KMS-11 (cell line): ENCODE data around the gene CFAP97D2.
"Not testable (repeated sequence)": the region's sequence is repeated elsewhere in the genome, so short reads cannot be mapped to it uniquely, and the experiment has no call there.

Experiments
- H2AFZ ChIP-seq: fragments of 200-600 bp; sonication (generic); 2 replicates; pipeline ENCODE4 v1.6.1; 2016; ENCODE audit warnings: antibody characterized with exemption, mixed run types, low read depth
- H3K27ac ChIP-seq: fragments of 200-600 bp; sonication (generic); 2 replicates; pipeline ENCODE4 v1.6.1; 2016; ENCODE audit warnings: mild to moderate bottlenecking, mixed run types
- H3K27me3 ChIP-seq: fragments of 200-600 bp; sonication (generic); 2 replicates; pipeline ENCODE4 v1.6.1; 2017; ENCODE audit warnings: mild to moderate bottlenecking, low read depth, mixed run types, moderate library complexity; ENCODE audit not compliant: insufficient read depth
- H3K36me3 ChIP-seq: fragments of 200-600 bp; sonication (generic); 2 replicates; pipeline ENCODE4 v1.6.1; 2017; ENCODE audit warnings: mild to moderate bottlenecking, mixed run types; ENCODE audit not compliant: insufficient read depth
- H3K4me1 ChIP-seq: fragments of 200-600 bp; sonication (generic); 2 replicates; pipeline ENCODE4 v1.6.1; 2016; ENCODE audit warnings: mild to moderate bottlenecking, low read depth, mixed run types; ENCODE audit not compliant: poor library complexity, severe bottlenecking
- H3K4me2 ChIP-seq: fragments of 200-600 bp; sonication (generic); 2 replicates; pipeline ENCODE4 v1.7.0; 2016; ENCODE audit warnings: mild to moderate bottlenecking, mixed run types
- H3K4me3 ChIP-seq: fragments of 200-600 bp; sonication (generic); IDR thresholded peaks from 2 replicates; pipeline ENCODE4 v1.6.1; 2017; ENCODE audit warnings: low read depth, low read length, mixed read lengths; ENCODE audit not compliant: insufficient read depth
- H3K79me2 ChIP-seq: fragments of 200-600 bp; sonication (generic); 2 replicates; pipeline ENCODE4 v1.6.1; 2016; ENCODE audit warnings: low read depth, mixed run types; ENCODE audit not compliant: insufficient read depth
- H3K9ac ChIP-seq: fragments of 200-600 bp; sonication (generic); 2 replicates; pipeline ENCODE4 v1.6.1; 2016; ENCODE audit warnings: mild to moderate bottlenecking, mixed run types
- H4K20me1 ChIP-seq: fragments of 200-600 bp; sonication (generic); 2 replicates; pipeline ENCODE4 v1.6.1; 2016; ENCODE audit warnings: mild to moderate bottlenecking, mixed run types; ENCODE audit not compliant: insufficient read depth
- CTCF ChIP-seq: fragments of 200-600 bp; sonication (generic); conservative IDR thresholded peaks from 2 replicates; pipeline ENCODE4 v1.6.1; 2017; ENCODE audit warnings: low read depth, mild to moderate bottlenecking, antibody characterized with exemption, low read length, moderate library complexity, mixed read lengths

CFAP97D2 gene

DNA sequence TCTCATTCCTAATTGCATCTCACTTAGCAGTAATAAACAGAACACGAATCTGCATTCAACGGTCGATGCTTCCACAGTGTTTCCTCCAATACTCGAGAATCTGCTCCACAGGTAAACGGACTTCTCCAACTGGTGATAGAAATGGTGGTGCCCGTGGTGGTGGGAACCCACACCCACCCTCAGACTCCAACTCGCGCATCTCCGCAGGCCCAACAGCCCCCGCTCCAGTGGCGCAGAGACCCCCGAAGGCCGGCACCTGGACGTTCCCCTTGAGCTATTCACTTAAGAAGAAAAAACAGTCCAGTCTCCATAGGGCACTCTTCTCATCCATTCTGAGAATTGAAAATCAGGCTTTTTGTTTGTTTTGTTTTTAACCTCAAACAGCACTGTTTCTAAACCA lies 32.9 kb upstream of the CFAP97D2 start:
- no peak overlapping the region for H3K9ac ChIP-seq
- H3K4me1 ChIP-seq: peaks cover 26% of the 10 kb centered on the region
- H3K27me3 ChIP-seq: no peaks in the 10 kb centered on the region
- H3K79me2 ChIP-seq: no peaks in the 10 kb centered on the region
- no peak for TF ChIP-seq CTCF
- no peak overlapping the region for H2AFZ ChIP-seq
- H3K36me3 ChIP-seq: no peaks in the 10 kb centered on the region
- no peak overlapping the region for H3K4me2 ChIP-seq
- H3K27ac ChIP-seq: no peak overlapping the region
- H4K20me1 ChIP-seq: no peaks in the 10 kb centered on the region
- H3K4me3 ChIP-seq: no peak overlapping the region

DNA sequence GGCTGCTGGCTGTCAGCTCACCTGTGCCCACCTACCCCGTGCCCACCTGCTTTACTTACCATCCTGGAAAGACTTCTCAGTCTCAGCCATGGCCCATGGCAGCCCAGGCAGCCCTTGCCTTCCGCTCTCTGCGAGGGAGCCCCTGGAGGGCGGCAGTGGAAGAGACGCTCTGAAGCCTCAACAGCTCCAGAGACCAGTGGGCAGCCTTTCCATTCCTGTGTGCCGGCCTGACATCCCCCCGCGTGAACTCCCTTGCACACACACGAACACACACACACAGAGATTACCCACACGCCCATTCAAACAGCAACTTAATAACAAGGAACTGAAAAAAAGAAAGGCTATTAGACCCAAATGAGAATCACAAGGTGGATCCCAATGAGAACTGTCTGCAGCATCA lies 32.4 kb upstream of the CFAP97D2 start:
- peaks cover 26% of the 10 kb centered on the region for H3K4me1 ChIP-seq
- H3K4me2 ChIP-seq: no peak overlapping the region
- H3K27ac ChIP-seq: no peak overlapping the region
- no peaks in the 10 kb centered on the region for H3K79me2 ChIP-seq
- H2AFZ ChIP-seq: no peak overlapping the region
- H4K20me1 ChIP-seq: no peaks in the 10 kb centered on the region
- H3K27me3 ChIP-seq: no peaks in the 10 kb centered on the region
- H3K36me3 ChIP-seq: no peaks in the 10 kb centered on the region
- H3K4me3 ChIP-seq: no peak overlapping the region
- no peak overlapping the region for H3K9ac ChIP-seq
- no peak for TF ChIP-seq CTCF

DNA sequence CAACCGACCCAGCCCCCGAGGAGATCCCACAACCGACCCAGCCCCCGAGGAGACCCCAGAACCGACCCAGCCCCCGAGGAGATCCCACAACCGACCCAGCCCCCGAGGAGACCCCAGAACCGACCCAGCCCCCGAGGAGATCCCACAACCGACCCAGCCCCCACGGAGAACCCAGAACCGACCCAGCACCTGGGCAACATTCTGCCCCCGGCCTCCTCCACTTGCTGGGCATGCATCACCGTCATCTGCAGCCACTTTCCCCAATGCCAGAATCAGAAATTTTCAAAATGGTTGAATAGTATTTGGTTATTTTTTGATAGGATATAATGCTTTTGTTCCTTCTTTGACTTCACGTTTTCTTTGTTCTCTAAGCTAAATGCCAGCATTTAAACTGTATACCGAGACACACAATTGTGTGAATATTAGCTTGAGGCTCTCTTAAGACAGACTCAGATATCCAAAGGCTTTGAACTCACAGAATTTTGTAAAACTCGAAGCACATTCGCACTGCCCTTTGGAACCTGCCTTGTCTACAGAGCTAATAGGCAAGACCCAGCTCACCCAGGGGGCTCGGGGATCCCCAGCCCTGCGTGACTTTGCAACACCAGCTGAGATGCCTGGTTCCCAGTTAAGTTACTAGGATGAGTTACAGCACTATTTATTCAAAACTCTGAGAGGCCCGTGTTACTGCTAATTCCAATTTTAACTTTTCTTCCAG lies 31.1 kb upstream of the CFAP97D2 start:
- H4K20me1 ChIP-seq: no peaks in the 10 kb centered on the region
- H3K36me3 ChIP-seq: no peaks in the 10 kb centered on the region
- no peak overlapping the region for H3K4me3 ChIP-seq
- peak overlapping the region; percentile 73 for H3K4me2 ChIP-seq
- H3K9ac ChIP-seq: peak overlapping the region; percentile 47
- no peaks in the 10 kb centered on the region for H3K27me3 ChIP-seq
- H2AFZ ChIP-seq: peak overlapping the region; percentile 65; the same call in 1 of the 2 replicates
- no peak for TF ChIP-seq CTCF
- peak overlapping the region; percentile 75 for H3K27ac ChIP-seq
- H3K79me2 ChIP-seq: no peaks in the 10 kb centered on the region
- H3K4me1 ChIP-seq: peaks cover 26% of the 10 kb centered on the region

DNA sequence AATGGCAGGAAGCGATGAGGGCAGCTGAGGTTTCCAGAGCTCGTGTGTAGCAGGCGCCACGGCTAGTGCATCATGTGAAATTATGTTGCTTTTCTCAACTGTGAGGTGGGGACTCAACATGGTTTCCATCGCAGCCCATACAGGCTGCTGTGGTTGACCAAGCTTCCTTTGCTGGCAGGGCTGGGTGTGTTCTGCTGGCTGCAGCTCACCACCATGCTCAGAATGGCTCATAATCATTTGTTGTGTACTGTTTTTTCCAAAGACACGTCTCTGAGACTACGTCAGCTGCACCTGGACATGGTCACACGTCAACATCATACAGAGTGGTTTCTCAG lies 30.6 kb upstream of the CFAP97D2 start:
- Histone ChIP-seq H3K9ac (peak overlapping the region; percentile 47), H3K27me3 (no peaks in the 10 kb centered on the region), H4K20me1 (no peaks in the 10 kb centered on the region), H3K4me2 (peak overlapping the region; percentile 73), H2AFZ (peak overlapping the region; percentile 65; the same call in 1 of the 2 replicates), H3K27ac (peak overlapping the region; percentile 75), H3K4me3 (no peak overlapping the region), H3K4me1 (peaks cover 26% of the 10 kb centered on the region), H3K36me3 (no peaks in the 10 kb centered on the region), H3K79me2 (no peaks in the 10 kb centered on the region)
- no peak for TF ChIP-seq CTCF

DNA sequence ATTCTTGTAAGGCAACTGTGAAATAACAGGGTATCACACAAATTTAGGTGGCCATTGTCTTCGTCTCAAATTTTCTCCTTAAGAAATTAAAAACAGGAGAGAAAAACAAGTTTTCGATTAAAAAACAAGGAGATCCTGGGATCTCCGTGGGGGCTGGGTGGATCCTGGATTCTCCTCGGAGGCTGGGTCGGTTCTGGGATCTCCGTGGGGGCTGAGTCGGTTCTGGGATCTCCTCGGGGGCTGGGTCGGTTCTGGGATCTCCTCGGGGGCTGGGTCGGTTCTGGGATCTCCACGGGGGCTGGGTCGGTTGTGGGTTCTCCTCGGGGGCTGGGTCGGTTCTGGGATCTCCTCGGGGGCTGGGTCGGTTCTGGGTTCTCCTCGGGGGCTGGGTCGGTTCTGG lies 30.2 kb upstream of the CFAP97D2 start:
- Histone ChIP-seq H2AFZ (peak overlapping the region; percentile 65; the same call in 1 of the 2 replicates), H3K4me1 (peaks cover 26% of the 10 kb centered on the region), H3K27ac (peak overlapping the region; percentile 75; the same call in 1 of the 2 replicates), H3K4me2 (peak overlapping the region; percentile 73)
- not testable (repeated sequence) for H3K36me3 ChIP-seq, H3K79me2 ChIP-seq, H4K20me1 ChIP-seq, H3K9ac ChIP-seq, H3K27me3 ChIP-seq, H3K4me3 ChIP-seq
